Measurements from ENCODE around the gene BIRC2. TPM values are rescaled to one million over a fixed set of nuclear protein-coding genes. Genes with fewer than 3 reads are reported as not detected.
"Not testable (repeated sequence)": the region's sequence is repeated elsewhere in the genome, so short reads cannot be mapped to it uniquely, and the experiment has no call there.

The BIRC2 gene
- total RNA-seq: 10 to 100 TPM; 31.6 to 33.7 TPM

- ChIA-PET CTCF (interaction anchor here (0.6 to 1.6 kb wide), 2 partner anchors 22 to 41 kb away, joined by 3 to 4 read pairs; no protein-coding TSS in a partner anchor), POLR2A (interaction anchor here (0.6 to 0.7 kb wide), 3 partner anchors 29 to 102 kb away, joined by 3 to 4 read pairs (median 3); no protein-coding TSS in a partner anchor)
Measured at GRCh38 chr11:102346748-102347461, at the start of gene BIRC2. BIRC2 (plus strand) TSS chr11:102347214; CDS start chr11:102349855, 2,641 bp downstream.

DNA sequence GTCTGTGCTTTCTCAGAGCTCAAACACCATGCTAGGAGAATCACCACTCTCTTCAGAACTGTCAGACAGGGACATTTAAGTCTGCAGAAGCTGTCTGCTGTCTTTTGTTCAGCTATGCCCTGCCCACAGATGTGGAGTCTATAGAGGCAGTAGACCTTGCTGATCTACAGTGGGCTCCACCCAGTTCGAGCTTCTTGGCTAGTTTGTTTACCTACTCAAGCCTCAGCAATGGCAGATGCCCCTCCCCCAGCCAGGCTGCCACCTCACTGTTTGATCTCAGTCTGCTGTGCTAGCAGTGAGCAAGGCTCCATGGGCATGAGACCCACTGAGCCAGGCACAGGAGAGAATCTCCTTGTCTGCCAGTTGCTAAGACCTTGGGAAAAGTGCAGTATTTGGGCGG is 46.2 kb upstream of the BIRC2 start:
- CTCF ChIA-PET: interaction anchor here (1.3 to 2.1 kb wide), 2 partner anchors 11 to 13 kb away, joined by 4 to 7 read pairs; no protein-coding TSS in a partner anchor
- POLR2A ChIA-PET: not testable (repeated sequence)

- ChIA-PET POLR2A (no interaction called here), CTCF (interaction anchor here (0.8 kb wide), 2 partner anchors 8 to 11 kb away, joined by 3 to 4 read pairs; no protein-coding TSS in a partner anchor)
Measured at GRCh38 chr11:102302241-102302640, 44.8 kb upstream of the BIRC2 start.

- ChIA-PET CTCF (no interaction called here), POLR2A (no interaction called here)
Measured at GRCh38 chr11:102304686-102305085, 42.3 kb upstream of the BIRC2 start.

GRCh38 chr11:102305352-102306047 is 41.5 kb upstream of the BIRC2 start:
- ChIA-PET CTCF (interaction anchor here (0.6 to 2.8 kb wide), 4 partner anchors 10 to 42 kb away, joined by 3 to 20 read pairs (median 4); no protein-coding TSS in a partner anchor), POLR2A (interaction anchor here (0.7 to 1.1 kb wide), 2 partner anchors 11 to 13 kb away, joined by 4 to 6 read pairs; no protein-coding TSS in a partner anchor)

- ChIA-PET POLR2A (interaction anchor here (0.7 to 1.1 kb wide), 2 partner anchors 12 kb away, joined by 4 to 6 read pairs; no protein-coding TSS in a partner anchor), CTCF (interaction anchor here (0.6 to 2.8 kb wide), 4 partner anchors 9 to 41 kb away, joined by 3 to 20 read pairs (median 4); no protein-coding TSS in a partner anchor)
Measured at GRCh38 chr11:102306048-102306597, 40.9 kb upstream of the BIRC2 start.

- CTCF ChIA-PET: interaction anchor here (1.3 to 2.8 kb wide), 2 partner anchors 13 to 38 kb away, joined by 3 to 20 read pairs; no protein-coding TSS in a partner anchor
- POLR2A ChIA-PET: no interaction called here
Measured at GRCh38 chr11:102306817-102307726, 39.9 kb upstream of the BIRC2 start.

- ChIA-PET POLR2A (no interaction called here), CTCF (interaction anchor here (2.8 kb wide), 1 partner anchor 14 kb away, joined by 20 read pairs; no protein-coding TSS in a partner anchor)
Measured at GRCh38 chr11:102307727-102308038, 39.3 kb upstream of the BIRC2 start.

DNA sequence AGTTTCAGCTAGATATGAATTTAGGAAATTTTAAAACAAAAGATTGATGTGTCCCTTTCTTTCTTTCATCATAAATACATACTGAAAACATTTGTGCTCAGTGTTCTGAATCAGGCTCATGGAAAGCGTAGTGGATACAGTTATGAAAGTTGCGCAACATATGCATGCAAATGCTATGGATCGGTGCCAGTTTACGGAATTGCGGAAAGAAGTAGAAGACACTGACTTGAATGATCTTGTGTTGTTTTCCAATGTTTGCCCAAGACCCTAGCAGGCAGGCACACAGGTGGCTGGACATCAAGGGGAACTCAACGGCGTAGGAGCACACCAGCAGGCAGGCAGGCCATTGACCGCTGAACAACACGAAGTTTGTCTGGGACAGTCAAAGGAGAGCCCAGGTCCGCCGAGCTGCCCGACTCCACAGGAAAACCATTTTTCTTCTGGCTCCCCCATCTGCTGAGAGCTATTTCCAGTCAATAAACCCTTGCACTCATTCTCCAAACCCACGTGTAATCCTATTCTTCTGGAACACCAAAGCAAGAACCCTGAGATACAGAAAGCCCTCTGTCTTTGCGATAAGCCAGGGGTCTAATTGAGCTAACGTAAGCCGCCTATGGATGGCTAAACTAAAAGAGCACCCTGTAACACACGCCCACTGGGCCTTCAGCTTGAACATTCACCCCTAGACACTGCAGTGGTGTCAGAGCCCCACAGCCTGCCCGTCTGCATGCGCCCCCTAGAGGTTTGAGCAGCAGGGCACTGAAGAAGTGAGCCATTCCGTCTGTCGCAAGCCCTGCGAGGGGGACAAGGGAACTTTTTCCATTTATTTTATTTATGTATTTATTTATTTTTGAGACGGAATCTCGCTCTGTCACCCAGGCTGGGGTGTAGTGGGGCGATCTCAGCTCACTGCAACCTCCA is 37.1 kb upstream of the BIRC2 start:
- ChIA-PET CTCF (interaction anchor here (0.7 to 1.2 kb wide), 2 partner anchors 8 to 14 kb away, joined by 3 read pairs; no protein-coding TSS in a partner anchor), POLR2A (interaction anchor here (1.0 kb wide), 1 partner anchor 136 kb away, joined by 3 read pairs; no protein-coding TSS in a partner anchor)

GRCh38 chr11:102312667-102313066 is 34.3 kb upstream of the BIRC2 start:
- POLR2A ChIA-PET: no interaction called here

DNA sequence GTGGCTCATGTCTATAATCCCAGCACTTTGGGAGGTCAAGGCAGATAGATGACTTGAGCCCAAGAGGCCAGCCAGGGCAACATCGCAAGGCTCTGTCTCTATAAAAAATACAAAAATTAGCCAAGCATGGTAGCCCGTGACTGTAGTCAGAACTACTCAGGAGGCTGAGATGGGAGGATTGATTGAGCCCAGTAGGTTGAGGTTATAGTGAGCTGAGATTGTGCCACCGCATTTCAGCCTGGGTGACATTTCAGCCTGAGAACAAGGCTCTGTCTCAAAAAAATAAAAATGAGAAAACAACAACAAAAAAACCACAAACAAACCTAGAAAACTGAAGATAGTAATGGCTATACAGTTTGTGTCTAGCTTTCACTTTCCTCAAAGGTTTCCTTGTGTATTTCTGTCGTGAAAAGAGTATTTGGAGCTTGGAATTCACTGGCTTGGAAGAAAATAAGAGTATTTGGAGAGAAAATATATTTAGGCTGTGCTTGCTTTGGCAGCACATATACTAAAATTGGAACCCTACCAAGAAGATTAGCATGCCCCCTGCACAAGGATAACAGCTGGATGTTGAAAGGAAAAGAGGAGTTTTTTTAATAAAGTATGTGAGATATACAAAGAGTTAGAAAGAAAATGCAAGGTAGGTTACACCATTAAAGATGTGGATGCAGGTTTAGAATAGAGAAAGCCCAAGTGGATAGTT is 33.6 kb upstream of the BIRC2 start:
- CTCF ChIA-PET: interaction anchor here (0.7 to 1.1 kb wide), 3 partner anchors 11 to 16 kb away, joined by 3 to 4 read pairs (median 3); no protein-coding TSS in a partner anchor
- POLR2A ChIA-PET: no interaction called here

More at GRCh38 chr11:102312667-102313066, 34.3 kb upstream of the BIRC2 start:
- CTCF ChIA-PET: interaction anchor here (1.1 kb wide), 1 partner anchor 10 kb away, joined by 3 read pairs; no protein-coding TSS in a partner anchor

GRCh38 chr11:102314784-102315183 is 32.2 kb upstream of the BIRC2 start:
- ChIA-PET CTCF (interaction anchor here (0.7 kb wide), 1 partner anchor 9 kb away, joined by 4 read pairs; no protein-coding TSS in a partner anchor), POLR2A (no interaction called here)

DNA sequence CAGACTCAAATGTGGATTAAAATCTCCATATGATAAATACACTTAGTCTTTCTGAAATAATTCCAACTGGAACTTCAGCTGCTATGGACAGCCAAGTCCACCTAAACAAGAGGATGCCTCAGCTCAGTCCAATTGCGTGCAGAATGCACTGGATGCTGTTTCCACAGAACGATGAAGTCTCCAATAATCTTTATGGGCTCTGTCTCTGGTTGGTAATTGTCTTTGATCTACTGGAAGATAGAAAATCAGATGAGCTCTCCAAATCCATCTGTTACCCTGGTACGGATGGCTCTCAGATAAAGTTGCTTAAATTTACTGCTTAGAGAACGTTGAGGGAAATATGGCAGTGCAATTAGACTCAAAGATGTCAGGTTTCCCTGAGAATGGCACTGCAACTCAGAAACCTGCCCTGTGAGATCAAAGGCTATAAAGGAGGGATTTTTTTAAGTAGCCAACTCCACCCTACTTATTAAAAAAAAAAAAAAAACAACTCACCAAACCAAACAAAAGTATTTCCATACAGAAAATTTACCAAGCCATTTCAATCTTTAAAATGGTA is 30.6 kb upstream of the BIRC2 start:
- POLR2A ChIA-PET: no interaction called here

GRCh38 chr11:102317099-102317767 is 29.8 kb upstream of the BIRC2 start, which contains the start of gene BIRC3:
BIRC3 (plus strand) TSS chr11:102317484; CDS start chr11:102324510, 7,026 bp downstream.
- ChIA-PET POLR2A (interaction anchor here (1.6 kb wide), 1 partner anchor 23 kb away, joined by 7 read pairs; no protein-coding TSS in a partner anchor), CTCF (interaction anchor here (0.6 to 1.6 kb wide), 5 partner anchors 18 to 75 kb away, joined by 3 to 9 read pairs (median 4); no protein-coding TSS in a partner anchor)

More for the DNA sequence above, 30.6 kb upstream of the BIRC2 start:
- CTCF ChIA-PET: interaction anchor here (1.1 to 1.6 kb wide), 3 partner anchors 19 to 33 kb away, joined by 3 to 7 read pairs (median 4); no protein-coding TSS in a partner anchor

DNA sequence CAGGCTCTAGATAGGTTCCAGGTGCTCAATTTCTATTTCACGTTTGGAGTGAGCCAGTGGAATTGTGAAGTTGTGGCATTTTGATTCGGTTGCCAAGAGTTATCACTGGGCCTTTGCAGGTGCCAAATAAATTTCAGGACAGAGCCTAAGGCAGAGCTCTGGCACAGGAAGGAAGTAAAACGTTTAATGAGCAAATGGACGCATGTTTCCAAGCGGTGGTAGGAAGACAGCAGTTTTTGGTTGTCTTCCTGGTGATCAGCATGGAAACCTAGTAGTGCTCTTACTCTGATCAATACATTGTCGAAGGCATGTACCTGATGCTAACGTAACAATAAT is 29.3 kb upstream of the BIRC2 start:
- CTCF ChIA-PET: interaction anchor here (0.8 to 2.9 kb wide), 5 partner anchors 8 to 134 kb away, joined by 3 to 25 read pairs (median 3); no protein-coding TSS in a partner anchor
- POLR2A ChIA-PET: interaction anchor here (0.9 to 1.6 kb wide), 4 partner anchors 12 to 135 kb away, joined by 3 to 7 read pairs (median 4); no protein-coding TSS in a partner anchor

All from activated CD8-positive, alpha-beta memory T cell treated with anti-CD3 and anti-CD28 coated beads for 36 hours (primary cell).